ENCODE results near the gene SUSD4.

The SUSD4 gene

GRCh38 chr1:223228931-223229528 lies 134.9 kb downstream of the SUSD4 start:
- CTCF ChIA-PET, result interaction anchor here (1.0 to 1.5 kb wide), 2 partner anchors 95 to 399 kb away, joined by 4 to 5 read pairs; no protein-coding TSS in a partner anchor
- POLR2A ChIA-PET, result interaction anchor here (0.6 kb wide), 1 partner anchor 162 kb away, joined by 3 read pairs; no protein-coding TSS in a partner anchor
- no peak for TF ChIP-seq CTCF (IDR thresholded peaks at IDR 0.05; ENCODE audit: insufficient read depth, low read length, missing control alignments)
- H3K4me3 ChIP-seq (ENCODE audit: low read depth, low read length), result no peak overlapping the region
- no peak for DNase-seq (ENCODE audit: low read depth, low spot score)

- H3K4me3 ChIP-seq (ENCODE audit: low read depth, low read length), result no peak overlapping the region
- ChIA-PET POLR2A (no interaction called here), CTCF (interaction anchor here (0.8 to 0.9 kb wide), 2 partner anchors 76 to 105 kb away, joined by 3 read pairs; no protein-coding TSS in a partner anchor)
- no peak for DNase-seq (ENCODE audit: low read depth, low spot score)
- TF ChIP-seq CTCF (IDR thresholded peaks at IDR 0.05; ENCODE audit: insufficient read depth, low read length, missing control alignments), result no peak
These were observed 135.8 kb downstream of the SUSD4 start for GRCh38 chr1:223228201-223228600.

GRCh38 chr1:223227486-223228196 lies 136.3 kb downstream of the SUSD4 start:
- POLR2A ChIA-PET, result no interaction called here
- no peak for DNase-seq (ENCODE audit: low read depth, low spot score)
- no peak for TF ChIP-seq CTCF (IDR thresholded peaks at IDR 0.05; ENCODE audit: insufficient read depth, low read length, missing control alignments)
- CTCF ChIA-PET, result interaction anchor here (0.8 to 1.0 kb wide), 3 partner anchors 13 to 104 kb away, joined by 3 read pairs; no protein-coding TSS in a partner anchor
- no peak overlapping the region for H3K4me3 ChIP-seq (ENCODE audit: low read depth, low read length)

GRCh38 chr1:223227031-223227430 lies 136.9 kb downstream of the SUSD4 start:
- no peak for TF ChIP-seq CTCF (IDR thresholded peaks at IDR 0.05; ENCODE audit: insufficient read depth, low read length, missing control alignments)
- H3K4me3 ChIP-seq (ENCODE audit: low read depth, low read length), result no peak overlapping the region
- ChIA-PET POLR2A (no interaction called here), CTCF (interaction anchor here (0.8 to 1.0 kb wide), 3 partner anchors 13 to 104 kb away, joined by 3 read pairs; no protein-coding TSS in a partner anchor)
- DNase-seq (ENCODE audit: low read depth, low spot score), result no peak

GRCh38 chr1:223226271-223226670 lies 137.7 kb downstream of the SUSD4 start:
- TF ChIP-seq CTCF (IDR thresholded peaks at IDR 0.05; ENCODE audit: insufficient read depth, low read length, missing control alignments), result no peak
- POLR2A ChIA-PET, result no interaction called here
- no peak overlapping the region for H3K4me3 ChIP-seq (ENCODE audit: low read depth, low read length)
- no peak for DNase-seq (ENCODE audit: low read depth, low spot score)
- CTCF ChIA-PET, result interaction anchor here (1.5 kb wide), 1 partner anchor 93 kb away, joined by 5 read pairs; no protein-coding TSS in a partner anchor

GRCh38 chr1:223225481-223225880 lies 138.5 kb downstream of the SUSD4 start:
- no peak for DNase-seq (ENCODE audit: low read depth, low spot score)
- ChIA-PET POLR2A (no interaction called here), CTCF (interaction anchor here (1.5 kb wide), 1 partner anchor 92 kb away, joined by 5 read pairs; no protein-coding TSS in a partner anchor)
- no peak overlapping the region for H3K4me3 ChIP-seq (ENCODE audit: low read depth, low read length)
- no peak for TF ChIP-seq CTCF (IDR thresholded peaks at IDR 0.05; ENCODE audit: insufficient read depth, low read length, missing control alignments)

Data from AG04449 (cell line).